OCI-LY1 (cell line): ENCODE measurements around the gene PLTP.

Source experiments
- CTCF ChIP-seq: fragments of 200-600 bp; sonication (generic), shearing (Covaris generic); IDR thresholded peaks from 2 replicates; pipeline ENCODE4 v1.5.1; 2017; ENCODE audit warnings: mild to moderate bottlenecking, antibody characterized with exemption, low read length, moderate library complexity, mixed read lengths
- EZH2 ChIP-seq: fragments of 200-600 bp; sonication (generic), shearing (Covaris generic); IDR thresholded peaks from 2 replicates; pipeline ENCODE4 v1.8.0; 2017; ENCODE audit warnings: borderline replicate concordance, mixed run types, mild to moderate bottlenecking, antibody characterized with exemption, low read length, moderate library complexity, mixed read lengths

- TF ChIP-seq CTCF (no peak), EZH2 (no peak)
Measured at GRCh38 chr20:45925821-45926506, 14.0 kb upstream of the PLTP start.
